HG03039 (cell line): ENCODE results near the gene IFI27L1.
A peak's percentile ranks its signal among the peaks of the same experiment; 100 is the strongest.

Source experiments
- ATAC-seq: cut with Tn5 transposase; IDR thresholded peaks from one replicate; pipeline ENCODE4 v1.9.1; 2021; ENCODE audit warnings: mild to moderate bottlenecking, moderate library complexity; ENCODE audit not compliant: unreplicated experiment

The IFI27L1 gene

GRCh38 chr14:94113490-94113889 lies 32.4 kb downstream of the IFI27L1 start:
- no peak for ATAC-seq

GRCh38 chr14:94113908-94114588 lies 32.9 kb downstream of the IFI27L1 start:
- no peak for ATAC-seq

GRCh38 chr14:94114589-94115057 lies 33.5 kb downstream of the IFI27L1 start:
- ATAC-seq, result no peak

- ATAC-seq, result no peak
Measured at GRCh38 chr14:94115058-94115591, 34.0 kb downstream of the IFI27L1 start.

GRCh38 chr14:94115631-94116030 lies 34.5 kb downstream of the IFI27L1 start:
- ATAC-seq, result no peak

GRCh38 chr14:94116701-94117100 lies 35.6 kb downstream of the IFI27L1 start:
- no peak for ATAC-seq

GRCh38 chr14:94117856-94118255 lies 36.7 kb downstream of the IFI27L1 start:
- no peak for ATAC-seq

GRCh38 chr14:94119071-94119470 lies 38.0 kb downstream of the IFI27L1 start:
- no peak for ATAC-seq

GRCh38 chr14:94120667-94121340 lies 39.7 kb downstream of the IFI27L1 start:
- ATAC-seq, result no peak

- no peak for ATAC-seq
Measured at GRCh38 chr14:94121485-94121884, 40.4 kb downstream of the IFI27L1 start.

GRCh38 chr14:94122438-94122837 lies 41.3 kb downstream of the IFI27L1 start:
- ATAC-seq, result no peak

- ATAC-seq, result no peak
Measured at GRCh38 chr14:94123296-94123695, 42.2 kb downstream of the IFI27L1 start.

GRCh38 chr14:94123868-94124267 lies 42.8 kb downstream of the IFI27L1 start:
- ATAC-seq, result no peak

GRCh38 chr14:94124582-94125377 lies 43.7 kb downstream of the IFI27L1 start:
- no peak for ATAC-seq

- no peak for ATAC-seq
Measured at GRCh38 chr14:94125659-94126418, 44.7 kb downstream of the IFI27L1 start.

GRCh38 chr14:94126419-94126677 lies 45.2 kb downstream of the IFI27L1 start:
- no peak for ATAC-seq

- no peak for ATAC-seq
Measured at GRCh38 chr14:94126800-94127199, 45.7 kb downstream of the IFI27L1 start.

GRCh38 chr14:94127330-94127729 lies 46.2 kb downstream of the IFI27L1 start:
- ATAC-seq, result no peak

- ATAC-seq, result no peak
Measured at GRCh38 chr14:94128216-94128839, 47.2 kb downstream of the IFI27L1 start.

GRCh38 chr14:94129111-94129757 lies 48.1 kb downstream of the IFI27L1 start, which contains the start of gene IFI27L2:
IFI27L2 (minus strand) TSS chr14:94129604; CDS start chr14:94129564, 40 bp downstream.
- ATAC-seq, result peak; percentile 90
